Measurements from ENCODE around the gene CYP2C19.
"Not testable (repeated sequence)": the region's sequence is repeated elsewhere in the genome, so short reads cannot be mapped to it uniquely, and the experiment has no call there.

Gene CYP2C19

GRCh38 chr10:94762393-94762792 is at the start of gene CYP2C19:
TSS of gene CYP2C19 (plus strand) at chr10:94762681. CDS start at chr10:94762706, 25 bp downstream.
- Mint-ChIP-seq H3K4me1 (no peaks in the 10 kb centered on the region), H3K36me3 (no peaks in the 10 kb centered on the region), H3K27ac (no peak within 1 kb of the TSS), H3K27me3 (peaks cover 2% of the 10 kb centered on the region), H3K9me3 (peaks cover 3% of the 10 kb centered on the region), H3K4me3 (no peak within 1 kb of the TSS)
- no peak for DNase-seq (ENCODE audit: low spot score in 2 of 2)
- no peak for ATAC-seq (ENCODE audit: low read depth)

DNA sequence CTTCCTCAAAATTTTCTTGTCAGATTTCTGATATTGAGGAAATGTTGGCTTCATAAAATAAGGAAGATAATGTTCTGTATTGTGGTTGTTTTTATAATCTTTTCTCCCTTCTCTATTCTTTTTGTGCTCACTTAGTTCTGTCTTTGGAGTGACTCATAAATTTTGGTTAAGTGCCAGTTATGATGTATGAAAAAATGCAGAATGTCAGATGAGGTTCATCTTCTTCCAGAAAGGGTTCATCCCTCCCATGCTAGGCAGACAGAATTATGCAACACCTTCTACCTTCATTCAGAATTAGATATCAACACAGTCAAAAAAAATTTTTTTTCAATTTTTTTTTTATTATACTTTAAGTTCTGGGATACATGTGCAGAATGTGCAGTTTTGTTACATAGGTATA is 36.6 kb upstream of the CYP2C19 start:
- Mint-ChIP-seq H3K27ac (no peak overlapping the region), H3K27me3 (peaks cover 3% of the 10 kb centered on the region), H3K36me3 (no peaks in the 10 kb centered on the region), H3K4me1 (no peaks in the 10 kb centered on the region), H3K9me3 (no peaks in the 10 kb centered on the region), H3K4me3 (no peak overlapping the region)
- ATAC-seq (ENCODE audit: low read depth) (no peak), DNase-seq (ENCODE audit: low spot score in 2 of 2) (no peak)

GRCh38 chr10:94735197-94735596 is 27.3 kb upstream of the CYP2C19 start:
- H3K27ac Mint-ChIP-seq = no peak overlapping the region
- H3K4me3 Mint-ChIP-seq = no peak overlapping the region
- peaks cover 8% of the 10 kb centered on the region for H3K9me3 Mint-ChIP-seq
- no peaks in the 10 kb centered on the region for H3K27me3 Mint-ChIP-seq
- no peaks in the 10 kb centered on the region for H3K36me3 Mint-ChIP-seq
- H3K4me1 Mint-ChIP-seq = no peaks in the 10 kb centered on the region
- no peak for ATAC-seq (ENCODE audit: low read depth)
- no peak for DNase-seq (ENCODE audit: low spot score in 2 of 2)

GRCh38 chr10:94738588-94738987 is 23.9 kb upstream of the CYP2C19 start:
- ATAC-seq (ENCODE audit: low read depth) (no peak), DNase-seq (ENCODE audit: low spot score in 2 of 2) (no peak)
- no peak overlapping the region for H3K27ac Mint-ChIP-seq
- H3K27me3 Mint-ChIP-seq = no peaks in the 10 kb centered on the region
- H3K36me3 Mint-ChIP-seq = no peaks in the 10 kb centered on the region
- H3K4me1 Mint-ChIP-seq = no peaks in the 10 kb centered on the region
- H3K4me3 Mint-ChIP-seq = no peak overlapping the region
- peaks cover 14% of the 10 kb centered on the region for H3K9me3 Mint-ChIP-seq

DNA sequence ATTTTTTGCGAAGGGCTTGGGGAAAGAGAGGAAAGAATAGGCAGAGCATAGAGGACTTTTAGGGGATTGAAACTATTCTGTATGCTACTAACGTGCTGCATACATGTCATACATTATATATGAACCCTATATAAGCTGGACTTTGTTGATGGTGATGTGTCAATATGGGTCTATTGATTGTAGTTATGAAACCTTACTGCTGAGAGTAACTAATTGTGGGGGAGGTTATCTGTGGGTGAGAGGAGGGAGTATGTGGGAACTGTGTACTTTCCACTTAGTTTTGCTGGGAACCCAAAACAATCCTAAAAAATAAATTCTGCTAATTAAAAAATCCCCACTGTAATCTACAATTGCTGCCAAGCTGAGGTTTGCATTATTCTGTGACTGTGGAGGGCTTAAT is 15.3 kb upstream of the CYP2C19 start:
- ATAC-seq (ENCODE audit: low read depth) (no peak), DNase-seq (ENCODE audit: low spot score in 2 of 2) (no peak)
- Mint-ChIP-seq H3K4me3 (no peak overlapping the region), H3K36me3 (peaks cover 3% of the 10 kb centered on the region), H3K27ac (no peak overlapping the region), H3K27me3 (no peaks in the 10 kb centered on the region), H3K9me3 (peaks cover 18% of the 10 kb centered on the region), H3K4me1 (no peaks in the 10 kb centered on the region)

- Mint-ChIP-seq H3K9me3 (peaks cover 14% of the 10 kb centered on the region), H3K4me3 (no peak overlapping the region), H3K27ac (no peak overlapping the region), H3K27me3 (peaks cover 1% of the 10 kb centered on the region), H3K4me1 (no peaks in the 10 kb centered on the region), H3K36me3 (peaks cover 3% of the 10 kb centered on the region)
- ATAC-seq (ENCODE audit: low read depth) = no peak
- DNase-seq (ENCODE audit: low spot score in 2 of 2) = no peak
These were observed 14.6 kb upstream of the CYP2C19 start for GRCh38 chr10:94747838-94748237.

DNA sequence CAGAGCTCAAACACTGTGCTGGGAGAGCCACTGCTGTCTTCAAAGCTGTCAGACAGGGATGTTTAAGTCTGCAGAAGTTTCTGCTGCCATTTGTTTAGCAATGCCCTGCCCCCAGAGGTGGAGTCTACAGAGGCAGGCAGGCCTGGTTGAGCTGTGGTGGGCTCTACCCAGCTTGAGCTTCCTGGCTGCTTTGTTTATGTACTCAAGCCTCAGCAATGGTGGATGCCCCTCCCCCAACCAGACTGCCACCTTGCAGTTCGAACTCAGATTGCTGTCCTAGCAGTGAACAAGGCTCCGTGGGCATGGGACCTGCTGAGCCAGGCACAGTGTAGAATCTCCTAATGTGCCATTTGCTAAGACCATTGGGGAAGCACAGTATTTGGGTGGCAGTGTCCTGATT is 4.6 kb upstream of the CYP2C19 start:
- H3K27ac Mint-ChIP-seq = no peak overlapping the region
- H3K4me1 Mint-ChIP-seq = no peaks in the 10 kb centered on the region
- no peaks in the 10 kb centered on the region for H3K36me3 Mint-ChIP-seq
- no peak for ATAC-seq (ENCODE audit: low read depth)
- H3K27me3 Mint-ChIP-seq = no peaks in the 10 kb centered on the region
- no peak overlapping the region for H3K4me3 Mint-ChIP-seq
- no peak for DNase-seq (ENCODE audit: low spot score in 2 of 2)
- peaks cover 3% of the 10 kb centered on the region for H3K9me3 Mint-ChIP-seq

DNA sequence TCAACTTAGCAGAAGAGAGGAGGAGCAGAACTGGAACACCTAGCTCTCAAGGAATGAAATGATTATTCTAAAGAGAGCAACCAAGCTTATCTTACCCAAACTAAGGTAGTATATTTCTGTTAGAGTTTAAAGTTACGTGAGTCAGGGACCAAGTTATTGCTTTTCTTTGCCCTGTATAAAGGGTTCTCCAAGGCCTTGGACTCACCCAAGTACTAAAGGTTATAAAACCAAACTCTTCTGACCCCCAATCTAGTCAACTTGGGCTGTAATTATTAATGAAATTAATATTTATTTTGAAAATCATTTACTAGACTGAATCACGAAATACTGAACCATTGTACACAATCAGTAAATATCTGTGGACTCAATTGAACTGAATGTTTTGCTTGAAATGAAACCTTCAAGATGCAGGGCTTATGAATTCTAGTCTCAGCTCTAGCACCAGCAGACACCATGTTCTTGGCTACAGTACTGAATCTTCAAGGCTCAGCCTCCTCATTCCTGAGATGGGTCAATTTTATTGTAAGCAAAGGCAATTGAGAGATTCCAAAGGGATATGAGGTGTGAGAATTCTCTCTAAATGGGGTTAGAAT is 1.8 kb upstream of the CYP2C19 start:
- peaks cover 2% of the 10 kb centered on the region for H3K27me3 Mint-ChIP-seq
- H3K4me1 Mint-ChIP-seq = no peaks in the 10 kb centered on the region
- no peak overlapping the region for H3K4me3 Mint-ChIP-seq
- DNase-seq (ENCODE audit: low spot score in 2 of 2) = no peak
- no peak overlapping the region for H3K27ac Mint-ChIP-seq
- no peak for ATAC-seq (ENCODE audit: low read depth)
- H3K36me3 Mint-ChIP-seq = no peaks in the 10 kb centered on the region
- peaks cover 3% of the 10 kb centered on the region for H3K9me3 Mint-ChIP-seq

- ATAC-seq (ENCODE audit: low read depth); H3K36me3 Mint-ChIP-seq; H3K9me3 Mint-ChIP-seq; H3K4me3 Mint-ChIP-seq; H3K27me3 Mint-ChIP-seq; H3K27ac Mint-ChIP-seq; H3K4me1 Mint-ChIP-seq; DNase-seq (ENCODE audit: low spot score in 2 of 2): not testable (repeated sequence)
These were observed 12.9 kb downstream of the CYP2C19 start for GRCh38 chr10:94775425-94775824.

- Mint-ChIP-seq H3K4me1 (no peaks in the 10 kb centered on the region), H3K4me3 (no peak overlapping the region), H3K36me3 (no peaks in the 10 kb centered on the region), H3K27ac (no peak overlapping the region), H3K9me3 (no peaks in the 10 kb centered on the region), H3K27me3 (no peaks in the 10 kb centered on the region)
- DNase-seq (ENCODE audit: low spot score in 2 of 2) (no peak), ATAC-seq (ENCODE audit: low read depth) (no peak)
These were observed 15.5 kb downstream of the CYP2C19 start for GRCh38 chr10:94777886-94778458.

DNA sequence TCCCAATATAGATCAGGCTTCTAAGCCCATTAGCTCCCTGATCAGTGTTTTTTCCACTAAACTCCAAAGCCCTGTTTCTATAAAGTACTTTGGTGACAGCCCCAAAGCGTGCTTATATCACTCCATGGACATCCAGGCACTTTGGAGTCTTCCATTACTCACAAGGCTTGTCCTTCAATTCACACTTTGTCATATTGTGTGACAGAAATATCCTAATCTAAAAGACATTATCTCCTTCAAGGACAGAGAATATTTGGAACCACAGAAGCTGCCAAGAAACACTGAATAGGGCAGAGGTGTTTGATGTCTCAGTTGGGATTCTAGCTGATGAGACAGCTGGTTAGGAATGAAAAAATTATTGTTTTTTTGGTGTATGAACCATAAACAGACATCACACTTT is 18.4 kb downstream of the CYP2C19 start:
- no peaks in the 10 kb centered on the region for H3K27me3 Mint-ChIP-seq
- H3K4me3 Mint-ChIP-seq = no peak overlapping the region
- H3K27ac Mint-ChIP-seq = no peak overlapping the region
- DNase-seq (ENCODE audit: low spot score in 2 of 2) (no peak), ATAC-seq (ENCODE audit: low read depth) (no peak)
- no peaks in the 10 kb centered on the region for H3K36me3 Mint-ChIP-seq
- H3K4me1 Mint-ChIP-seq = no peaks in the 10 kb centered on the region
- H3K9me3 Mint-ChIP-seq = peaks cover 2% of the 10 kb centered on the region

DNA sequence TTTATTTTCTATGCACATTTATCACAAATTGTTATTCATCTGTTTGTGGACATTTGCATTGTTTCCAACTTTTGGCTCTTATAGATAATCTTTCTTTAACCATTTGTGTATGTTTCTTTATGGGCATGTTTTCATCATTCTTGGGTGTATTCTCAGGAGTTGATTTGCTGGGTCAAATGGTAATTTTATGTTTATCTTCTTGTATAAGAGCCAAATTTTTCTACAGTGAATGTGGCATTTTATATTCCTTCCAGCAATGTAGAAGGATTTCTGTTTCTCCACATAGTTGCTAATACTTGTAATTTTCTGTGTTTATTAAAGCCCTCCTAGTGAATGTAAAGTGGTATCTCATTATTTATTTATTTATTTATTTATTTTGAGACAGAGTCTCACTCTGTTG is 21.8 kb downstream of the CYP2C19 start:
- no peaks in the 10 kb centered on the region for H3K27me3 Mint-ChIP-seq
- no peak overlapping the region for H3K4me3 Mint-ChIP-seq
- H3K4me1 Mint-ChIP-seq = no peaks in the 10 kb centered on the region
- ATAC-seq (ENCODE audit: low read depth) (no peak), DNase-seq (ENCODE audit: low spot score in 2 of 2) (no peak)
- no peaks in the 10 kb centered on the region for H3K36me3 Mint-ChIP-seq
- no peak overlapping the region for H3K27ac Mint-ChIP-seq
- H3K9me3 Mint-ChIP-seq = peaks cover 5% of the 10 kb centered on the region

- H3K27ac Mint-ChIP-seq = no peak overlapping the region
- DNase-seq (ENCODE audit: low spot score in 2 of 2) (no peak), ATAC-seq (ENCODE audit: low read depth) (no peak)
- no peak overlapping the region for H3K4me3 Mint-ChIP-seq
- H3K36me3 Mint-ChIP-seq = no peaks in the 10 kb centered on the region
- H3K27me3 Mint-ChIP-seq = no peaks in the 10 kb centered on the region
- H3K4me1 Mint-ChIP-seq = no peaks in the 10 kb centered on the region
- peaks cover 5% of the 10 kb centered on the region for H3K9me3 Mint-ChIP-seq
These were observed 22.7 kb downstream of the CYP2C19 start for GRCh38 chr10:94785211-94785610.

DNA sequence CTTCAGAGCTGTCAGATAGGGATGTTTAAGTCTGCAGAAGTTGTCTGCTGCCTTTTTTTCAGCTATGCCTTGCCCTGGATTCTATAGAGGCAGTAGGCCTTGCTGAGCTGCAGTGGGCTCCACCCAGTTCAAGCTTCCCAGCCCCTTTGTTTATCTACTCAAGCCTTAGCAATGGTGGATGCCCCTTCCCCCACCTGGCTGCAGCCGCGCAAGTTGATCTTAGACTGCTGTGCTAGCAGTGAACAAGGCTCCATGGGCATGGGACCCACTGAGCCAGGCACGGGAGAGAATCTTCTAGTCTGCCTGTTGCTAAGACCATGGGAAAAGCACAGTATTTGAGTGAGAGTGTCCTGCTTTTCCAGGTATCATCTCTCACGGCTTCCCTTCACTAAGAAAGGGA is 38.1 kb downstream of the CYP2C19 start:
- not testable (repeated sequence) for H3K4me1 Mint-ChIP-seq; ATAC-seq (ENCODE audit: low read depth); H3K27ac Mint-ChIP-seq; H3K27me3 Mint-ChIP-seq; DNase-seq (ENCODE audit: low spot score in 2 of 2); H3K4me3 Mint-ChIP-seq; H3K36me3 Mint-ChIP-seq
- peaks cover 10% of the 10 kb centered on the region for H3K9me3 Mint-ChIP-seq

- no peaks in the 10 kb centered on the region for H3K4me1 Mint-ChIP-seq
- no peak overlapping the region for H3K27ac Mint-ChIP-seq
- H3K36me3 Mint-ChIP-seq = no peaks in the 10 kb centered on the region
- DNase-seq (ENCODE audit: low spot score in 2 of 2) (no peak), ATAC-seq (ENCODE audit: low read depth) (no peak)
- H3K4me3 Mint-ChIP-seq = no peak overlapping the region
- peaks cover 10% of the 10 kb centered on the region for H3K9me3 Mint-ChIP-seq
- no peaks in the 10 kb centered on the region for H3K27me3 Mint-ChIP-seq
These were observed 40.8 kb downstream of the CYP2C19 start for GRCh38 chr10:94803307-94803706.
